Hepatocyte (in vitro differentiated cells): ENCODE results near the gene GUCY1A1.

ENCODE experiments used
- EZH2 ChIP-seq: fragments of 200-600 bp; sonication (generic); IDR thresholded peaks from 2 replicates; pipeline ENCODE4 v1.6.1; 2016; ENCODE audit warnings: antibody characterized with exemption, mild to moderate bottlenecking, borderline replicate concordance
- TF ChIP-seq, protein P1 (sequence below): fragments of 200-600 bp; sonication (generic); IDR thresholded peaks from 2 replicates; pipeline ENCODE4 v1.5.1; 2016; ENCODE audit warnings: antibody characterized with exemption, mild to moderate bottlenecking; ENCODE audit not compliant: poor library complexity

DNA sequence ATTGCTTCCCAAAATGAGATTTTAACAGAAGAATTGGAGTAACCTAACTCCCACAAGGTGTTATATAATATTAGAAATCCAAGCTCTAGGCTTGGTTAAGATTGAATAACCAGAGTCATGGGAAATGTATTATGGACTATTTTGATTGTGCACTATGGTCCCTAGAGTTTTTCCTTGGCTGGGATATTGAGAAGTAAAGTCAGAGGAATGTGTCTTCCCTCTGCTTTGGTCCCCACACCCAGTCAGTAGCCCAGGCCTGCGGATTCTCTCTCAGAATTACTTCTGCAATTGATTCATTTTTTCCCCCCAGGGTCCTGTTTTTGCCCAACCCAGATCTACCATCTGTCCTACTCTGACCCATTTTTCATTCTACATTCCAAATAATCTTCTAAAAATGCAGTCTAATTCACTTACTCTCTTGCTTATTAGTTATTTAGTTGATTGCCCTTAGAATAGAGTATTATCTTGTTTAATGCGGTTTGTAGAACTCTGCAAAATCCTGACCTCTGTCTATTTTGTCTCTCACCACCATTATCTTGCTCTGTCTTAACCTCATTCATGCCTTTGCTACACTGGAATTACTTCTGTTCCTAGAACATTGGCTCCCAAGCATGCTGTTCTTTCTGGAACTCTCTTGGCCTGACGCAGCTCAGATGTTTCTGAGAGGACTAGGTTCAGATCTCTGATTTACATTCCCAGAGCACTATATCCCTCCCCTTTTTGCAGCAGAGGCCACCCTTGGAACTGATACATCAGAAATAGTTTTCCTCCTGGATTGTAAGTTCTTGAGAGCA, 23.6 kb downstream of the GUCY1A1 start:
- TF ChIP-seq, protein P1, sequence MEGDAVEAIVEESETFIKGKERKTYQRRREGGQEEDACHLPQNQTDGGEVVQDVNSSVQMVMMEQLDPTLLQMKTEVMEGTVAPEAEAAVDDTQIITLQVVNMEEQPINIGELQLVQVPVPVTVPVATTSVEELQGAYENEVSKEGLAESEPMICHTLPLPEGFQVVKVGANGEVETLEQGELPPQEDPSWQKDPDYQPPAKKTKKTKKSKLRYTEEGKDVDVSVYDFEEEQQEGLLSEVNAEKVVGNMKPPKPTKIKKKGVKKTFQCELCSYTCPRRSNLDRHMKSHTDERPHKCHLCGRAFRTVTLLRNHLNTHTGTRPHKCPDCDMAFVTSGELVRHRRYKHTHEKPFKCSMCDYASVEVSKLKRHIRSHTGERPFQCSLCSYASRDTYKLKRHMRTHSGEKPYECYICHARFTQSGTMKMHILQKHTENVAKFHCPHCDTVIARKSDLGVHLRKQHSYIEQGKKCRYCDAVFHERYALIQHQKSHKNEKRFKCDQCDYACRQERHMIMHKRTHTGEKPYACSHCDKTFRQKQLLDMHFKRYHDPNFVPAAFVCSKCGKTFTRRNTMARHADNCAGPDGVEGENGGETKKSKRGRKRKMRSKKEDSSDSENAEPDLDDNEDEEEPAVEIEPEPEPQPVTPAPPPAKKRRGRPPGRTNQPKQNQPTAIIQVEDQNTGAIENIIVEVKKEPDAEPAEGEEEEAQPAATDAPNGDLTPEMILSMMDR = no peak
- TF ChIP-seq EZH2 = no peak
